ENCODE results near the gene TGM1. TPM values are rescaled to one million over a fixed set of nuclear protein-coding genes. Genes with fewer than 3 reads are reported as not detected.
A peak's percentile ranks its signal among the peaks of the same experiment; 100 is the strongest.

The TGM1 gene
- total RNA-seq, 1 donor from 2014 or later = 5.9 TPM

- Histone ChIP-seq H3K27ac (no peak overlapping the region), H3K36me3 (no peaks in the 10 kb centered on the region), H3K9me3 (no peaks in the 10 kb centered on the region), H3K4me3 (no peak overlapping the region), H3K27me3 (ENCODE audit: low read depth) (no peaks in the 10 kb centered on the region), H3K4me1 (peaks cover 84% of the 10 kb centered on the region)
- intact Hi-C loops (cut with DNase I) = no loop called here
- ATAC-seq (peak; percentile 13 to 56), DNase-seq (peak; percentile 77)
- no peak for TF ChIP-seq CTCF (IDR thresholded peaks at IDR 0.05)
Measured at GRCh38 chr14:24277606-24278321, 14.8 kb upstream of the TGM1 start.

- Histone ChIP-seq H3K27me3 (ENCODE audit: low read depth) (no peaks in the 10 kb centered on the region), H3K27ac (no peak overlapping the region), H3K4me3 (no peak overlapping the region), H3K36me3 (no peaks in the 10 kb centered on the region), H3K4me1 (peaks cover 84% of the 10 kb centered on the region), H3K9me3 (no peaks in the 10 kb centered on the region)
- intact Hi-C loops (cut with DNase I) = no loop called here
- no peak for ATAC-seq
- no peak for TF ChIP-seq CTCF (IDR thresholded peaks at IDR 0.05)
- peak; percentile 47 for DNase-seq
Measured at GRCh38 chr14:24277071-24277470, 14.1 kb upstream of the TGM1 start.

GRCh38 chr14:24274101-24274543 lies 11.1 kb upstream of the TGM1 start:
- ATAC-seq = peak; percentile 64 to 72
- Histone ChIP-seq H3K9me3 (no peaks in the 10 kb centered on the region), H3K4me3 (no peak overlapping the region), H3K4me1 (peaks cover 75% of the 10 kb centered on the region), H3K27ac (peak overlapping the region; percentile 98), H3K36me3 (peaks cover 11% of the 10 kb centered on the region), H3K27me3 (ENCODE audit: low read depth) (no peaks in the 10 kb centered on the region)
- no peak for TF ChIP-seq CTCF (IDR thresholded peaks at IDR 0.05)
- intact Hi-C loops (cut with DNase I) = no loop called here
- no peak for DNase-seq

GRCh38 chr14:24273422-24273998 lies 10.5 kb upstream of the TGM1 start:
- TF ChIP-seq CTCF (IDR thresholded peaks at IDR 0.05) = peak; percentile 12
- Histone ChIP-seq H3K27me3 (ENCODE audit: low read depth) (no peaks in the 10 kb centered on the region), H3K4me3 (no peak overlapping the region), H3K4me1 (peaks cover 68% of the 10 kb centered on the region), H3K36me3 (peaks cover 17% of the 10 kb centered on the region), H3K9me3 (no peaks in the 10 kb centered on the region), H3K27ac (peak overlapping the region; percentile 98)
- intact Hi-C loops (cut with DNase I) = no loop called here
- DNase-seq (no peak), ATAC-seq (no peak)

- DNase-seq = no peak
- H3K4me1 ChIP-seq = peaks cover 61% of the 10 kb centered on the region
Measured at GRCh38 chr14:24272467-24272866, 9.5 kb upstream of the TGM1 start.

More at GRCh38 chr14:24272467-24272866, 9.5 kb upstream of the TGM1 start:
- intact Hi-C loops (cut with DNase I) = no loop called here
- no peak overlapping the region for H3K4me3 ChIP-seq
- no peak for TF ChIP-seq CTCF (IDR thresholded peaks at IDR 0.05)
- no peaks in the 10 kb centered on the region for H3K9me3 ChIP-seq
- no peaks in the 10 kb centered on the region for H3K27me3 ChIP-seq (ENCODE audit: low read depth)
- peak in 1 of 2 donors; percentile 27 for ATAC-seq
- peak overlapping the region; percentile 98 for H3K27ac ChIP-seq
- H3K36me3 ChIP-seq = peaks cover 28% of the 10 kb centered on the region

All from lower lobe of right lung (tissue), 2 donors.